Skeletal muscle tissue (tissue), 4 donors: ENCODE results near the gene EPDR1. TPM values are rescaled to one million over a fixed set of nuclear protein-coding genes. Genes with fewer than 3 reads are reported as not detected.

Source experiments
- H3K27ac ChIP-seq: one replicate; pipeline ENCODE4 v1.7.0; 2013; ENCODE audit warnings: mild to moderate bottlenecking, low read depth, low read length, inconsistent platforms
- H3K27me3 ChIP-seq, 3 donors: one replicate each; pipeline ENCODE4 v1.7.0; 2013; ENCODE audit warnings: low read length in 3 of 3; ENCODE audit not compliant: control insufficient read depth in 3 of 3, insufficient read depth in 3 of 3
- H3K36me3 ChIP-seq, 3 donors: one replicate each; pipeline ENCODE4 v1.7.0; 2013; ENCODE audit warnings: low read length in 3 of 3; ENCODE audit not compliant: control insufficient read depth in 3 of 3, insufficient read depth in 3 of 3
- H3K4me1 ChIP-seq, 3 donors: one replicate each; pipeline ENCODE4 v1.7.0; 2013; ENCODE audit warnings: low read length in 3 of 3, mild to moderate bottlenecking in 3 of 3; ENCODE audit not compliant: control insufficient read depth in 3 of 3, insufficient read depth in 3 of 3
- H3K4me3 ChIP-seq, 3 donors: one replicate each; pipeline ENCODE4 v1.7.0; 2013; ENCODE audit warnings: low read length in 3 of 3
- H3K9ac ChIP-seq, 3 donors: one replicate each; pipeline ENCODE4 v1.7.0; 2013; ENCODE audit warnings: low read length in 3 of 3, mild to moderate bottlenecking in 3 of 3, moderate library complexity in 2 of 3, low read depth in 1 of 3
- H3K9me3 ChIP-seq, 3 donors: one replicate each; pipeline ENCODE4 v1.7.0; 2013; ENCODE audit warnings: low read length in 3 of 3; ENCODE audit not compliant: control insufficient read depth in 3 of 3
- total RNA-seq: library from RNA; depleted of rRNA; stranded (reverse); fragments of >200 nt; gene quantifications from one replicate; pipeline ENCODE4 v1.2.3, GENCODE V29; 2014
- donor health status: Osteomylitis.

The EPDR1 gene
- total RNA-seq, 1 donor from 2014 or later = 63.2 TPM

GRCh38 chr7:37990337-37990736, 69.9 kb downstream of the EPDR1 start:
- H3K36me3 ChIP-seq = no peaks in the 10 kb centered on the region
- no peaks in the 10 kb centered on the region for H3K9me3 ChIP-seq
- no peak overlapping the region for H3K9ac ChIP-seq
- no peak overlapping the region for H3K27ac ChIP-seq
- H3K27me3 ChIP-seq = no peaks in the 10 kb centered on the region
- H3K4me1 ChIP-seq = peaks cover 0 to 8% (median 3%) of the 10 kb centered on the region in 3 donors
- H3K4me3 ChIP-seq = no peak overlapping the region

- no peaks in the 10 kb centered on the region for H3K9me3 ChIP-seq
- H3K9ac ChIP-seq = no peak overlapping the region
- H3K27ac ChIP-seq = no peak overlapping the region
- H3K36me3 ChIP-seq = no peaks in the 10 kb centered on the region
- H3K4me3 ChIP-seq = no peak overlapping the region
- H3K27me3 ChIP-seq = no peaks in the 10 kb centered on the region
- H3K4me1 ChIP-seq = no peaks in the 10 kb centered on the region
Observed at GRCh38 chr7:37993060-37993501, 72.6 kb downstream of the EPDR1 start.

- Histone ChIP-seq H3K27me3 (no peaks in the 10 kb centered on the region), H3K9ac (no peak overlapping the region), H3K4me1 (peaks cover 4 to 15% (median 8%) of the 10 kb centered on the region in 3 donors), H3K36me3 (no peaks in the 10 kb centered on the region), H3K27ac (peak overlapping the region; percentile 45), H3K4me3 (no peak overlapping the region), H3K9me3 (no peaks in the 10 kb centered on the region)
Observed at GRCh38 chr7:37999673-38000072, 79.2 kb downstream of the EPDR1 start.

GRCh38 chr7:38000272-38000671, 79.8 kb downstream of the EPDR1 start:
- Histone ChIP-seq H3K4me3 (no peak overlapping the region), H3K9me3 (no peaks in the 10 kb centered on the region), H3K27me3 (no peaks in the 10 kb centered on the region), H3K36me3 (no peaks in the 10 kb centered on the region), H3K9ac (no peak overlapping the region), H3K27ac (peak overlapping the region; percentile 45), H3K4me1 (peaks cover 4 to 15% (median 8%) of the 10 kb centered on the region in 3 donors)

Other genes starting within 250 kb of the EPDR1 start
- 1.0 TPM for gene GPR141, start 236.9 kb upstream of the EPDR1 start, total RNA-seq
- gene NME8, start 72.0 kb upstream of the EPDR1 start, total RNA-seq = not detected
- gene SFRP4, start 3.8 kb upstream of the EPDR1 start, total RNA-seq = 28.7 TPM